ENCODE data around the gene GNGT2.

GNGT2 gene

DNA sequence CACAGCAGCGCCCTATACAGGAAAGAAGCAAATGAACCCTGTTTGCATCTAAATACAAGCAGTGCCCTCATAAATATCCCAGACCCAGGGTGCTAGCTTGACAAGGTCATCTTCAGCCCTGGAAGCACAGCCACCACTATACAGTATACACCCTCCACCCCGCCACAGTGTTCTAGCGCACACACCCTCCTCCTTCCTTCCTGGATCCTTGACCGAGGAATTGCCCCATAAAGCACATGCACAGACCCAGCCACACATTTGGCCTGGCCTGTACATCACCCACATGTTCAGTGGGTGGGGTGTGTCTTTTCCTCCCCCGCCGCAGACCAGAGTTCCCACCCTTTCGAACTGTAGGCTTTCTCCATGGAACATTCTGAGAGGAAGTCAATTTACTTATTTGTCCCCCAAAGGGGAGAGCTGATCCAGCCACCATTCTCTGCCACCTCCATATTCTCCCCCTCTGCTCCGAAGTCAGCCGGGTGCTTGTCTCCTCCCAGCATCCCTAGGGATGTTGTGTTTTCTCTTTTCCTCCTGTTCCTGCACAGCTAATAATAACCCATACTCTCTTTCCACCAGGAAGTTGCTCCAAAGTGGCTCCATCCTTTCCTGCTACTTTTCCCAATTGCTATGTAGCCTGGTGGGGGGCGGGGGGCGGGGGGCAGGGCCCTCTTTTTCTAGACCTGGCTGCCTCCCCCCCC is 6.7 kb upstream of the GNGT2 start:
- no peak overlapping the region for H3K27ac ChIP-seq (ENCODE audit: low read length)
- peaks cover 38% of the 10 kb centered on the region for H3K36me3 ChIP-seq (ENCODE audit: insufficient read depth, low read length)
- ATAC-seq (ENCODE audit: insufficient read depth, low read depth) (no peak), DNase-seq (no peak)
- TF ChIP-seq CTCF (IDR thresholded peaks at IDR 0.05; ENCODE audit: borderline replicate concordance, extremely low read depth, low read length, poor library complexity, severe bottlenecking) (no peak), EZH2 (IDR thresholded peaks at IDR 0.05; ENCODE audit: borderline replicate concordance, low read depth, low read length, severe bottlenecking) (no peak)
- H3K4me3 ChIP-seq (ENCODE audit: low read depth in 1 of 2, low read length in 2 of 2) = no peak overlapping the region
- H3K27me3 ChIP-seq (ENCODE audit: insufficient read depth, low read length, poor library complexity) = no peaks in the 10 kb centered on the region
- H4K20me1 ChIP-seq (ENCODE audit: insufficient read depth, low read length) = no peaks in the 10 kb centered on the region
- no peak overlapping the region for H3K4me2 ChIP-seq (ENCODE audit: insufficient read depth, low read length)
- peaks cover 5% of the 10 kb centered on the region; the same call in 1 of the 2 replicates for H3K79me2 ChIP-seq (ENCODE audit: insufficient read depth, low read length)
- H2AFZ ChIP-seq (ENCODE audit: low read depth, low read length) = no peak overlapping the region
- H3K9me3 ChIP-seq (ENCODE audit: insufficient read depth, low read length, severe bottlenecking) = no peaks in the 10 kb centered on the region
- peaks cover 40% of the 10 kb centered on the region for H3K4me1 ChIP-seq (ENCODE audit: insufficient read depth, low read length)
- H3K9ac ChIP-seq (ENCODE audit: low read depth, low read length) = no peak overlapping the region

- H3K4me2 ChIP-seq (ENCODE audit: insufficient read depth, low read length) = no peak overlapping the region
These were observed 6.1 kb upstream of the GNGT2 start for GRCh38 chr17:49216482-49216881.

DNA sequence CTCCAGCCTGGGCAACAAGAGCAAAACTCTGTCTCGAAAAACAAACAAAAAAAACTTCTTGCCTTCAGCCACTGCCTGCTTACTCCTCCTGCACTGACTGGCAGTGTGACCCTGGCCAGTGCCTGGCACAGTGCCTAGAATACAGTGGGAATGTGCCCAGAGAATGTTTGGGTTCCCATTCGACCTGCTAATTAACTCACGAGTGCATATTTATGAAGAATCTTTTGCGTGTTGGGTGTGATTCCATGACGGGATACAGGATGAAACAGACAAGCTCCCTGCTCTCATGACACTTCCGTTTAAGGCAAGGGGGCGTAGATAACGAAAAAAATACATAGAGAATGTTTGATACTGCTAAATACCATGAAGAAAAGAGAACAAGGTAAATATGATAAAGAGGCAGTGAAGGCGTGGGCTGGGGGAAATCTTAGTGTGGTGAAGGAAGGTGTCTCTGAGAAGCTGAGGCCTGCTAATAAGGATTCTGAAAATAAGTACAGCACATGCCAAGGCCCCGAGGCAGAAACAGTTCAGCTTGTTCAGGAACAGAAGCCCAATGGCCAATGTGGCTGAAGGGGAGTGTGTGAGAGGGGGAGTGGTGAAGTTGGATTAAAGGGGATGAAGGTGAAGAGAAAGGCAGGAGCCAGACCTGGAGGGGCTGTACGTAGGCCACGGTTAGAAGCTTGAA is 4.4 kb upstream of the GNGT2 start:
- no peak overlapping the region for H2AFZ ChIP-seq (ENCODE audit: low read depth, low read length)
- no peak overlapping the region for H3K4me2 ChIP-seq (ENCODE audit: insufficient read depth, low read length)
- TF ChIP-seq EZH2 (IDR thresholded peaks at IDR 0.05; ENCODE audit: borderline replicate concordance, low read depth, low read length, severe bottlenecking) (no peak), CTCF (IDR thresholded peaks at IDR 0.05; ENCODE audit: borderline replicate concordance, extremely low read depth, low read length, poor library complexity, severe bottlenecking) (no peak)
- H3K4me1 ChIP-seq (ENCODE audit: insufficient read depth, low read length) = peaks cover 63% of the 10 kb centered on the region
- no peaks in the 10 kb centered on the region for H4K20me1 ChIP-seq (ENCODE audit: insufficient read depth, low read length)
- no peak overlapping the region for H3K9ac ChIP-seq (ENCODE audit: low read depth, low read length)
- no peak overlapping the region for H3K4me3 ChIP-seq (ENCODE audit: low read depth in 1 of 2, low read length in 2 of 2)
- ATAC-seq (ENCODE audit: insufficient read depth, low read depth) (no peak), DNase-seq (no peak)
- H3K79me2 ChIP-seq (ENCODE audit: insufficient read depth, low read length) = peaks cover 16% of the 10 kb centered on the region
- H3K27ac ChIP-seq (ENCODE audit: low read length) = no peak overlapping the region
- no peaks in the 10 kb centered on the region for H3K27me3 ChIP-seq (ENCODE audit: insufficient read depth, low read length, poor library complexity)
- no peaks in the 10 kb centered on the region for H3K9me3 ChIP-seq (ENCODE audit: insufficient read depth, low read length, severe bottlenecking)
- H3K36me3 ChIP-seq (ENCODE audit: insufficient read depth, low read length) = peaks cover 32% of the 10 kb centered on the region

More at GRCh38 chr17:49216482-49216881, 6.1 kb upstream of the GNGT2 start:
- TF ChIP-seq EZH2 (IDR thresholded peaks at IDR 0.05; ENCODE audit: borderline replicate concordance, low read depth, low read length, severe bottlenecking) (no peak), CTCF (IDR thresholded peaks at IDR 0.05; ENCODE audit: borderline replicate concordance, extremely low read depth, low read length, poor library complexity, severe bottlenecking) (no peak)
- no peak for DNase-seq
- H3K27ac ChIP-seq (ENCODE audit: low read length) = peak overlapping the region; percentile 7; the same call in 1 of the 2 replicates
- no peaks in the 10 kb centered on the region for H3K27me3 ChIP-seq (ENCODE audit: insufficient read depth, low read length, poor library complexity)
- peaks cover 7% of the 10 kb centered on the region for H3K79me2 ChIP-seq (ENCODE audit: insufficient read depth, low read length)
- H4K20me1 ChIP-seq (ENCODE audit: insufficient read depth, low read length) = no peaks in the 10 kb centered on the region
- no peak overlapping the region for H3K9ac ChIP-seq (ENCODE audit: low read depth, low read length)
- ATAC-seq (ENCODE audit: insufficient read depth, low read depth) = no peak
- H2AFZ ChIP-seq (ENCODE audit: low read depth, low read length) = no peak overlapping the region
- no peak overlapping the region for H3K4me3 ChIP-seq (ENCODE audit: low read depth in 1 of 2, low read length in 2 of 2)
- peaks cover 38% of the 10 kb centered on the region for H3K36me3 ChIP-seq (ENCODE audit: insufficient read depth, low read length)
- H3K4me1 ChIP-seq (ENCODE audit: insufficient read depth, low read length) = peaks cover 47% of the 10 kb centered on the region
- H3K9me3 ChIP-seq (ENCODE audit: insufficient read depth, low read length, severe bottlenecking) = no peaks in the 10 kb centered on the region
